ENCODE measurements around the gene HDAC4. TPM values are rescaled to one million over a fixed set of nuclear protein-coding genes. Genes with fewer than 3 reads are reported as not detected.

The HDAC4 gene
- total RNA-seq, 1 experiment from 2014 or later = 61.5 TPM

DNA sequence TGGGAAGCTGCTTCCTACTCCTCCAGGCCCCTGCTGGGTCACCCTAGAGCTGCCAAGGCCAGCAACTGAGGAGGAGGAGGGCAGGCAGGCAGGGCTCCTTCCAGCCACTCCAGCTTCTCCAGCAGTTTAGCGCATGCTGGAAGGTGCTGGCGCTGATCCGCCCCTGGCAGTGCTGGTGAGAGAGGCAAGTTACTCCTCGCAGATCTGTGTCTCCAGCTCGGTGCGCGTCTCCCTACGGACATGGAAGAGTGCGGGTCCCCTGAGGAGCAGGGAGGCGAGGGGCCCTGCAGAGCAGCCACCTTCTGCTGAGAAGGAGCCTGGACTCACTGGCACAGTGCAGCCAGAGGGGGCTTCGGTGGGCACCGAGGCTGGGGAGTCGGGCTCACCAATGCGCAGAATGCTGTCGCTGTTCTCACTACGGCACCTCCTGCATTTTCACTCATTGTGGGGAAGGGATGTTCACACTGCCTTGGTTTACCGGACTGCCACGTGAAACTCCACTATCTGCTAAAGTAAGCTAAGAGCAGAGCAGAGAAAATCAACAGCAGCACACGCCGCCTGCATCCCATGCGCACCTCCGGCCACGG lies 206.0 kb downstream of the HDAC4 start:
- BruUV-seq (replicated peaks) = no TSS peak
- Histone ChIP-seq H3K4me2 (no peak overlapping the region), H3K4me3 (no peak overlapping the region), H3K4me1 (replicated peaks; ENCODE audit: insufficient read depth) (no peaks in the 10 kb centered on the region), H3K9me3 (ENCODE audit: insufficient read depth, low read depth) (no peaks in the 10 kb centered on the region), H3K27me3 (ENCODE audit: insufficient read depth, low read depth) (no peaks in the 10 kb centered on the region), H3K79me2 (ENCODE audit: low read depth) (no peaks in the 10 kb centered on the region), H3K9me2 (ENCODE audit: insufficient read depth) (no peaks in the 10 kb centered on the region), H3F3A (ENCODE audit: insufficient read depth, low read depth) (no peaks in the 10 kb centered on the region), H3K27ac (no peak overlapping the region), H3K36me3 (ENCODE audit: low read depth) (no peaks in the 10 kb centered on the region), H2AFZ (no peak overlapping the region), H4K20me1 (ENCODE audit: insufficient read depth) (no peaks in the 10 kb centered on the region; the same call in 1 of the 2 replicates)
- intact Hi-C loops (cut with micrococcal nuclease; ENCODE audit: unreplicated experiment) = no loop called here
- ChIA-PET CTCF (no interaction called here), POLR2A (ENCODE audit: unreplicated experiment) (no interaction called here)
- no peak for DNase-seq
- TF ChIP-seq EZH2 (IDR thresholded peaks at IDR 0.05; ENCODE audit: low read depth) = no peak
- TF ChIP-seq, protein P1, sequence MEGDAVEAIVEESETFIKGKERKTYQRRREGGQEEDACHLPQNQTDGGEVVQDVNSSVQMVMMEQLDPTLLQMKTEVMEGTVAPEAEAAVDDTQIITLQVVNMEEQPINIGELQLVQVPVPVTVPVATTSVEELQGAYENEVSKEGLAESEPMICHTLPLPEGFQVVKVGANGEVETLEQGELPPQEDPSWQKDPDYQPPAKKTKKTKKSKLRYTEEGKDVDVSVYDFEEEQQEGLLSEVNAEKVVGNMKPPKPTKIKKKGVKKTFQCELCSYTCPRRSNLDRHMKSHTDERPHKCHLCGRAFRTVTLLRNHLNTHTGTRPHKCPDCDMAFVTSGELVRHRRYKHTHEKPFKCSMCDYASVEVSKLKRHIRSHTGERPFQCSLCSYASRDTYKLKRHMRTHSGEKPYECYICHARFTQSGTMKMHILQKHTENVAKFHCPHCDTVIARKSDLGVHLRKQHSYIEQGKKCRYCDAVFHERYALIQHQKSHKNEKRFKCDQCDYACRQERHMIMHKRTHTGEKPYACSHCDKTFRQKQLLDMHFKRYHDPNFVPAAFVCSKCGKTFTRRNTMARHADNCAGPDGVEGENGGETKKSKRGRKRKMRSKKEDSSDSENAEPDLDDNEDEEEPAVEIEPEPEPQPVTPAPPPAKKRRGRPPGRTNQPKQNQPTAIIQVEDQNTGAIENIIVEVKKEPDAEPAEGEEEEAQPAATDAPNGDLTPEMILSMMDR (conservative IDR thresholded peaks at IDR 0.05) = no peak

DNA sequence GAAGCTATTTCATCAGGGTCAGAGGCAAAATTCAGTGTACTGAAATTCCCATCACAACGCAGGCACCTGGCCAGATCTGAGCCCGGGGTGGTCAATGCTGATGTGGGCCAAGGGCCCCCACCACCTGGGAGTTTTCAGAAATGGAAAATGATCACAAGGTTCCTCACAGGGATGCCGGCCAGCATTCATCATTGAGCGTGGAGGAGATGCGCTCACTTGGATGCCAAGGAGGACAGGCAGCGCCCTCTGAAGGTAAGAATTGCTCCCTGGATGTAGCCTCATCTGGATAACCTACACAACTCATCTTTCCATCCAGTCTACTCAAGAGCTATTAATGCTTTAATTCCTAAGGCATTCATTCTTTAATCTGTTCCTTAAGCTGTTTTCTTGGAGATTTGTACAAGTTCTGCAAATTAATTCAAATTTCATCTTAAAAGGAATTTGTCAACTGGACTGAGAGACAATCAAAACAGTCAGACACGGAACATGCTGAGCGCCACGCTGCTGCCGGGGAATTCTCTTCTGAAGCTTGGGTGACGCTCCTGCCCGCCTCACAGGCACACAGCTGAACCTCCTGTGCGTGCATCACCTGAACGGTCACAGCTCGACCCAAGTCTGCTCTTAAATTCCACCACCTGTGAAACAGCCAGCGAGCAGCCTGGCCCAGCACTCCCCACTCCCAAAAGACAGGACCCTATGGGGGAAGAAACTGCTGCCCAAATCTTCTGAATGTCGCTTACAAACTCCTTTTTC lies 206.7 kb downstream of the HDAC4 start:
- no peaks in the 10 kb centered on the region for H3K79me2 ChIP-seq (ENCODE audit: low read depth)
- ChIA-PET POLR2A (ENCODE audit: unreplicated experiment) (no interaction called here), CTCF (no interaction called here)
- H3K4me2 ChIP-seq = no peak overlapping the region
- H3K4me3 ChIP-seq = no peak overlapping the region
- H3K4me1 ChIP-seq (replicated peaks; ENCODE audit: insufficient read depth) = no peaks in the 10 kb centered on the region
- no peaks in the 10 kb centered on the region for H3K9me2 ChIP-seq (ENCODE audit: insufficient read depth)
- no peaks in the 10 kb centered on the region for H3K27me3 ChIP-seq (ENCODE audit: insufficient read depth, low read depth)
- H3K9me3 ChIP-seq (ENCODE audit: insufficient read depth, low read depth) = peaks cover 5% of the 10 kb centered on the region; the same call in 1 of the 2 replicates
- TF ChIP-seq, protein P1 (conservative IDR thresholded peaks at IDR 0.05) = no peak
- no peak for TF ChIP-seq EZH2 (IDR thresholded peaks at IDR 0.05; ENCODE audit: low read depth)
- no peaks in the 10 kb centered on the region for H3F3A ChIP-seq (ENCODE audit: insufficient read depth, low read depth)
- H4K20me1 ChIP-seq (ENCODE audit: insufficient read depth) = no peaks in the 10 kb centered on the region; the same call in 1 of the 2 replicates
- intact Hi-C loops (cut with micrococcal nuclease; ENCODE audit: unreplicated experiment) = no loop called here
- no TSS peak for BruUV-seq (replicated peaks)
- H2AFZ ChIP-seq = no peak overlapping the region
- no peak for DNase-seq
- peaks cover under 1% of the 10 kb centered on the region; the same call in 1 of the 2 replicates for H3K36me3 ChIP-seq (ENCODE audit: low read depth)
- H3K27ac ChIP-seq = no peak overlapping the region

DNA sequence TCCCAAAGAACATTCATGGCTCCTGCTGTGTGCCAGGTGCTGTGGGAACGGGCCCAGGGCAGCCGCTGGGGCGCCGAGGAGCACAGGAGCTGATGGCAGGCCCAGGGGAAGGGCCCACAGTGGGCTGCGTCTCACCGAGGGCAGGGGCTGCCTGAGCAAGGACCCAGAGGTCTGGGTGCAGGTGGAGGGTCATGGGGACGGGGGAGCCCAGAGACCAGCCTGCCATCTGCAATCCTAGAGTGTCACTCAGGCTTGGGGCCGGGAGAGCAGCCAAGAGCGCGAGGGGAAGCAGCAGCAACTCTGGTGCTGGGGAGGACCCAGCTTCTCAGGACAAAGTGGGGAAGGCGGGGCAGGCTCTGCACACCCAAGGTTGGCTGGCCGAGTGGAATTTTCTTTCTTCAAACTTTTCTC lies 207.4 kb downstream of the HDAC4 start:
- no peak for DNase-seq
- Histone ChIP-seq H4K20me1 (ENCODE audit: insufficient read depth) (no peaks in the 10 kb centered on the region), H3K27ac (no peak overlapping the region), H3K4me3 (no peak overlapping the region), H3K79me2 (ENCODE audit: low read depth) (no peaks in the 10 kb centered on the region), H3F3A (ENCODE audit: insufficient read depth, low read depth) (no peaks in the 10 kb centered on the region), H3K9me3 (ENCODE audit: insufficient read depth, low read depth) (peaks cover 12% of the 10 kb centered on the region; the same call in 1 of the 2 replicates), H2AFZ (no peak overlapping the region), H3K36me3 (ENCODE audit: low read depth) (peaks cover 7% of the 10 kb centered on the region), H3K27me3 (ENCODE audit: insufficient read depth, low read depth) (no peaks in the 10 kb centered on the region), H3K9me2 (ENCODE audit: insufficient read depth) (no peaks in the 10 kb centered on the region), H3K4me2 (no peak overlapping the region), H3K4me1 (replicated peaks; ENCODE audit: insufficient read depth) (no peaks in the 10 kb centered on the region)
- POLR2A ChIA-PET (ENCODE audit: unreplicated experiment) = no interaction called here
- CTCF ChIA-PET = no interaction called here
- intact Hi-C loops (cut with micrococcal nuclease; ENCODE audit: unreplicated experiment) = no loop called here
- no TSS peak for BruUV-seq (replicated peaks)
- TF ChIP-seq, protein P1 (conservative IDR thresholded peaks at IDR 0.05) = no peak
- no peak for TF ChIP-seq EZH2 (IDR thresholded peaks at IDR 0.05; ENCODE audit: low read depth)
